ENCODE results near the gene SND1. TPM values are rescaled to one million over a fixed set of nuclear protein-coding genes. Genes with fewer than 3 reads are reported as not detected.

The SND1 gene
- total and polyA plus RNA-seq, 2 donors (not counting 3 experiments of a cell fraction or from before 2014, with no cell fraction given): 116 to 249 TPM

DNA sequence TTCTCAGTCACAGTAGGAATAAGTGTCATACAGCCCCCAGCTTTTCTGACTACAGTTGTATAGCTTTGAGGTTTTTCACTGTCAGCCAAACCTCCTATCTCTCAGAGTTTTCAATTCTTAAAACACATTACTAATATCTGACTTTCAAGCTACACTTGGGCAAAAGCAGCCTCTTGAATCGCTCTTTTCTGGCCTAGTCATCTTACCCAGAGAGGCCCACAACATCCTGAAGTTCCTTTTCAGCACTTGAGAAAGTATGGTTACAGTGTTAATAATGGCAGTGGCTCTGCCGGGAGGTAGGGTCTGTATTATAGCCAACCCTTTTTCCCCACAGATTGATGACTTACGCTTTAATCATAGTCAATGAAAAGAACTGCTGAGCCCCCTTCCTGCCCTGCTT lies 198.2 kb downstream of the SND1 start:
- POLR2A ChIA-PET: no interaction called here
- Histone ChIP-seq H3K4me3 (replicated peaks in 1 of 3; ENCODE audit: insufficient read depth in 1 of 3, low read depth in 1 of 3, low read length in 3 of 3) (no peak overlapping the region), H3K9ac (replicated peaks; ENCODE audit: extremely low read depth, insufficient read depth, low read length) (no peak overlapping the region), H3K79me2 (ENCODE audit: control insufficient read depth, insufficient read depth, low read length) (peaks cover 3% of the 10 kb centered on the region), H3K4me1 (ENCODE audit: control insufficient read depth, extremely low read depth, insufficient read depth, low read length) (no peaks in the 10 kb centered on the region), H3K27me3 (ENCODE audit: control insufficient read depth in 2 of 2, insufficient read depth in 2 of 2, low read length in 2 of 2) (no peaks in the 10 kb centered on the region), H2AFZ (ENCODE audit: low read depth, low read length) (no peak overlapping the region), H4K20me1 (replicated peaks; ENCODE audit: control insufficient read depth, extremely low read depth, insufficient read depth, low read length) (no peaks in the 10 kb centered on the region), H3K9me1 (replicated peaks; ENCODE audit: control insufficient read depth, extremely low read depth, insufficient read depth, low read length) (no peaks in the 10 kb centered on the region), H3K27ac (ENCODE audit: insufficient read depth, low read depth, low read length) (no peak overlapping the region), H3K9me3 (replicated peaks; ENCODE audit: control insufficient read depth, insufficient read depth, low read length) (no peaks in the 10 kb centered on the region), H3K4me2 (ENCODE audit: insufficient read depth, low read length) (no peak overlapping the region), H3K36me3 (ENCODE audit: control insufficient read depth in 2 of 2, extremely low read depth in 1 of 2, insufficient read depth in 2 of 2, low read length in 2 of 2) (no peaks in the 10 kb centered on the region)
- CTCF ChIA-PET: interaction anchor here (1.7 kb wide), 1 partner anchor 359 kb away, joined by 4 read pairs; no protein-coding TSS in a partner anchor
- no peak for FAIRE-seq
- intact Hi-C loops (cut with micrococcal nuclease) (no loop called here), dilution Hi-C loops (cut with MboI; ENCODE audit: extremely low pct_ligation_motif_present, low sequenced_read_pairs) (no loop called here)
- TF ChIP-seq POLR2A (IDR thresholded peaks at IDR 0.05; ENCODE audit: low read depth, low read length) (no peak), EZH2 (IDR thresholded peaks at IDR 0.05; ENCODE audit: borderline replicate concordance, low read depth, low read length, severe bottlenecking) (no peak), FOS (IDR thresholded peaks at IDR 0.05; ENCODE audit: borderline replicate concordance, insufficient read depth, low read length) (no peak), JUN (IDR thresholded peaks at IDR 0.05; ENCODE audit: borderline replicate concordance, insufficient read depth, insufficient read length, low read depth) (no peak), POLR2AphosphoS5 (IDR thresholded peaks at IDR 0.05; ENCODE audit: insufficient read depth, low read depth, low read length) (no peak), GATA2 (IDR thresholded peaks at IDR 0.05; ENCODE audit: insufficient read depth, insufficient read length, low read depth, low read length) (no peak), MYC (IDR thresholded peaks at IDR 0.05; ENCODE audit: low read depth, low read length) (no peak)
- TF ChIP-seq, protein P1, sequence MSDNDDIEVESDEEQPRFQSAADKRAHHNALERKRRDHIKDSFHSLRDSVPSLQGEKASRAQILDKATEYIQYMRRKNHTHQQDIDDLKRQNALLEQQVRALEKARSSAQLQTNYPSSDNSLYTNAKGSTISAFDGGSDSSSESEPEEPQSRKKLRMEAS (IDR thresholded peaks at IDR 0.05; ENCODE audit: insufficient read depth, insufficient read length): no peak
- TF ChIP-seq, protein P2, sequence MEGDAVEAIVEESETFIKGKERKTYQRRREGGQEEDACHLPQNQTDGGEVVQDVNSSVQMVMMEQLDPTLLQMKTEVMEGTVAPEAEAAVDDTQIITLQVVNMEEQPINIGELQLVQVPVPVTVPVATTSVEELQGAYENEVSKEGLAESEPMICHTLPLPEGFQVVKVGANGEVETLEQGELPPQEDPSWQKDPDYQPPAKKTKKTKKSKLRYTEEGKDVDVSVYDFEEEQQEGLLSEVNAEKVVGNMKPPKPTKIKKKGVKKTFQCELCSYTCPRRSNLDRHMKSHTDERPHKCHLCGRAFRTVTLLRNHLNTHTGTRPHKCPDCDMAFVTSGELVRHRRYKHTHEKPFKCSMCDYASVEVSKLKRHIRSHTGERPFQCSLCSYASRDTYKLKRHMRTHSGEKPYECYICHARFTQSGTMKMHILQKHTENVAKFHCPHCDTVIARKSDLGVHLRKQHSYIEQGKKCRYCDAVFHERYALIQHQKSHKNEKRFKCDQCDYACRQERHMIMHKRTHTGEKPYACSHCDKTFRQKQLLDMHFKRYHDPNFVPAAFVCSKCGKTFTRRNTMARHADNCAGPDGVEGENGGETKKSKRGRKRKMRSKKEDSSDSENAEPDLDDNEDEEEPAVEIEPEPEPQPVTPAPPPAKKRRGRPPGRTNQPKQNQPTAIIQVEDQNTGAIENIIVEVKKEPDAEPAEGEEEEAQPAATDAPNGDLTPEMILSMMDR (IDR thresholded peaks at IDR 0.05; ENCODE audit: extremely low read depth in 1 of 2, insufficient read depth in 1 of 2, low read depth in 1 of 2, low read length in 2 of 2): no peak
- no TSS peak for BruUV-seq (replicated peaks)
- no peak for DNase-seq (ENCODE audit: low read depth, low spot score)

All from endothelial cell of umbilical vein (primary cell).